Middle frontal gyrus (tissue), 1 donor: ENCODE results near the gene PBX3.

Experiments used
- DNase-seq: peaks from one replicate; pipeline ENCODE4 v3.0.0-alpha.2; 2015; ENCODE audit warnings: low spot score; ENCODE audit errors: extremely low spot score

PBX3 gene

DNA sequence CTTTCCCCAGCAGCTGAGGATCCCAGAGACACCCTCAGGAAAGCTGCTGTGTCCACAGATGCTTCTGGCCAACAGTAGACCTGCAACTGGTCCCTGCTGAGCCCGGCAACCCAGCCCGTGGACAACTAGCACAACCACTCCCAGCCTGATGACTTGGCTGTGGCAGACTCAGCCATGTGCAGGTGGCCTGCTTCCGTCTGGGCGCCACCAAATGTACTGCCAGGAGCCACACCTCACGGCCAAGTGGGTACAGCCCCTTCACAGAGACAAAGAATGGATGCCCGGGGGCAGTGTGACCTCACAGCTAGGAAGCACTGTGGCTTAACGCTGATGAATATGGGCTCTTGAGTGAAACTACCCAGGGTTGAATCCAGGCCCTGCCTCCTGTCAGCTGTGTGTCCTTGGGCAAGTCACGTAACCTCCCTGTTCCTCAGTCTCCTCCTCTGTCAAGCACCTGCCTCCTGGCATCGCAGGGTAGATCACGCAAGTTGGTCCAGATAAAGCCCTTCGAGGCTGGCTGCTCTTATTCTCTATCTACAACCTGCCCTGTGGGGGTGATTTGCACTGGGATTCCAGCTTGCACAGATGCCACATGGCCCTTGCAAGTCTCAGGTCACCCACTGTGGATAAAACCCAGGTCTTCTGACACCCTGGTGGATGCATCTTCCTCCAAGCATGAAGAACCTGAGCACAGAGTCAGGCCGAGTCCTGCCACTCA is 225.0 kb downstream of the PBX3 start:
- no peak for DNase-seq

DNA sequence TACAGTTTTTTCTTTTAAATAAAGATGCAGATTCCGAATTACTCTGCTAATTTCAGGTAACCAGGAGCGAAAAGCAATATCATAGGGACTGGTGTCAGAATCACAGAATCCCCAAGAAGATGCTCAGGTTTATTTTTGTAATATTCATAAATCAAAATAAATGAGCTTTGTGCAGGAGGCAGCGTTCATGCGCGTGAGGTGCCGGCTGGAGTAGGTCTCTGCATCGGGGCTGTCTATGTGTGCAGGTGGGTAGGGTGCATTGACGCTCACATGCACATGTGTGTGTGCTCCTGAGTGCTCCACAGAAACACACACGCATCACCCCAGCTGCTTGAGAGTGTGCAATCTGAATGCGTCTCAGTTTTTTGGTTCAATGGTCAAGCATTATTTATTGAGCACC is 226.4 kb downstream of the PBX3 start:
- no peak for DNase-seq

DNA sequence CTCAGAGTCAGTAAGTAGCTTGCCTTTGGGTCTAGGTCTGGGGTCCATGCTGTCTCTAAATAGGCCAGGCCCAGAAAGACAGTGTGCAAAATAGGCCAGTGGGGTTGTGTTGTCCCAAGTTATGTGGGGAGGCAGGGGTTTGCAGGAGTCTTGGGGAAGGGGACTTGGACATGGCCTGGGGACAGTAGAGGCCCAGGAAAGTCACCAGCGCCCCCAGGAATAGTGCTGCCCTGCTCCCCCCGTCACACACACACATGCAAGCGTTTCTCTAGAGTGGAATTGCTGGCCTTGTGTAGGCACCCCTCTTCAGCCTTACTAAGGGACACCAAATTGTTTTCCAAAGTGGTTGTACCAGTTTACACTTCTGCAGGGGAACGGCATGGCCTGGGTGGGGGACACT is 227.5 kb downstream of the PBX3 start:
- DNase-seq = no peak

DNA sequence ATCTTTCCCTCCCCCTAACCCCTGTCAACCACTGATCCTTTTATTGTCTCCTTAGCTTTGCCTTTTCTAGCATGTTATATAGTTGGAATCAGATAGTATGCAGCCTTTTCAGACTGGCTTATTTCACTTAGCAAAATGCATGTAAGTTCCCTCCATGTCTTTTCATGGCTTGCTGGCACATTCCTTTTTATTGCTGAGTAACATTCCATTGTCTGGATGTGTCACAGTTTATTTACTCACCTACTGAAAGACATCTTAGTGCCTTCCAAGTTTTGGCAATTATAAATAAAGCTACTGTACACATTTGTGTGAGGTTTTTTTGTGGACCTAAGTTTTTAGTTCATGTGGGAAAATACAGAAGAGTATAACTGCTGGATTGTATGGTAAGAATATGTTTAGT is 230.1 kb downstream of the PBX3 start:
- no peak for DNase-seq

DNA sequence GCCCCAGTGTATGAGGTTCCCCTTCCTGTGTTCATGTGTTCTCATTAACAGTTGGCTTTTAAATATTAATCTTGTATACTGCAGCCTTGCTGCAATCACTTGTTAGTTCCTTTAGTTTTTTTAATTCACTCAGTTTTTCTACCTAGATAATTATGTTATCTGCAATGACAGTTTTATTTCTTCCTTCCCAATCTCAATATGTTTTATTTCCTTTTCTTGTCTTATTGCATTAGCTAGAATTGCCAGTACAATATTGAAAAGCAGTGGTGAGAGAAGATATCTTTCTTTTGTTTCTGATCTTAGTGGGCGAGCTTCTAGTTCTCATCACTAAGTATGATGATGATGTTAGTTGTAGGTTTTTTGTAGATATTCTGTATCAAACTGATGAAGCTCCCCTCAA is 232.2 kb downstream of the PBX3 start:
- no peak for DNase-seq

DNA sequence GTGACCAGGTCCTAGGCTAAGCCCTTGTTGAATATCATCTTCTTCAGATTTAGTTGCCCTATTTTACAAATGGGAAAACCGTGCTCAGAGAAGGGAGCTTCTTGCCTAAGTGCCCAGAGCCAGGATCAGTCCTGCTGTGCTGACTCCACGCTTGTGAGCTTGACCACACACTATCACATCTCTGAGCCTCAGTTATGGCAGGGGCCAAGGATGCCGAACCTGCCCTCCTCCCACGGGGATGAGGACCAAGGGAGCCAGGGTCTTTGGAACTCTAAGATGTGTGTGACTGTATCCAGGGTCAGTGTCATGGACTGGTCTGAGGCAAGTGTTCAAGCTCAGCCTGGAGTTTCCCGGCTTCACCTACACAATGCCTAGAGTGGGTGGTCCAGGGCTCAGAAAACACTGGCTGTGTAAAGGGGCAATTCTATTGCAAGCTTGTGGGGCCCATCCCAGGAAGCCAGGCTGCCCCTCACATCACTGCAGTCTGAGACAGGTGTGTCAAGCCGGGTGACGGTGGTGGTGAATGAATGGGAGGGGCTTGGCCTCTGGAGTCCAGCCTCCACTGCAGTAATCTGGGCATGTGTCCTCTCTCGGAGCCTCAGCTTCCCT is 235.7 kb downstream of the PBX3 start:
- DNase-seq = no peak

DNA sequence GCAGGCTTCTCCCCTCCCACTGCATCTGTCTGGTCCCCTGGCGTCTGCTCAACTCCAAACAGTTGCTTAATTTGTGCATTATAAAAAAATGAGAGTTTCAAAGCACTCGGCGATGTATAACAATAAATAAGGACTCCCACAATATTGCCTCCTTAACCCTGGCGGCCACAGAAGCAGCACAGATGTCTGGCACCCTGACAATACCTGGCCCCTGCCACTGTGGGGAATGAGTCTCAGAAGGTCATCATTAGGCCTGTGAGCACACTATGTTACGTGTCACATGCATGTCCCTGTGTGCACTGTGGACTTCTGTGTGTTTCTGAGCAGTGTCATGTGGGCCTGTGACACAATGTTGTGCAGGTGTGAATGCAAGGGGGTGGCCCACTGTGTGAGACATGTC is 236.5 kb downstream of the PBX3 start:
- no peak for DNase-seq

DNA sequence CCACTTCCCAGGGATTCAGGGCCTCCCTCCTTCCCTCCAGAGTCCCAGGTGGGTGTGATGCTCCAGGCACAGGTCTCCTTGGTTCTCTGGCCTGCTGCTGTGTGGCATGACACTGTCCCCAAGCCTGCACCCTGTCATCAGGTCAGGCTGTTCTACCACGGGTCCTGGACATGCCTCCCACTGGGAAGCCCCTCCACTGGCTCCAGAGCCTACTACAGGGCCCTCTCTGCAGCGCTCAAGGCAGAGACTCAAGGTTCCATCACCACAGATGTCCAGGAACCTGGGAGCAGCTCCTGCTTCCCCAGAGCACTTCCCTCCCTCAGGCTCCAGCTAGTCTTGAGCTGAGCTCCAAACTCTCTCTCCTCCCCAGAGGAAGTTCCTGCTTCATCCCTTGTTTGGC is 237.3 kb downstream of the PBX3 start:
- DNase-seq = no peak

DNA sequence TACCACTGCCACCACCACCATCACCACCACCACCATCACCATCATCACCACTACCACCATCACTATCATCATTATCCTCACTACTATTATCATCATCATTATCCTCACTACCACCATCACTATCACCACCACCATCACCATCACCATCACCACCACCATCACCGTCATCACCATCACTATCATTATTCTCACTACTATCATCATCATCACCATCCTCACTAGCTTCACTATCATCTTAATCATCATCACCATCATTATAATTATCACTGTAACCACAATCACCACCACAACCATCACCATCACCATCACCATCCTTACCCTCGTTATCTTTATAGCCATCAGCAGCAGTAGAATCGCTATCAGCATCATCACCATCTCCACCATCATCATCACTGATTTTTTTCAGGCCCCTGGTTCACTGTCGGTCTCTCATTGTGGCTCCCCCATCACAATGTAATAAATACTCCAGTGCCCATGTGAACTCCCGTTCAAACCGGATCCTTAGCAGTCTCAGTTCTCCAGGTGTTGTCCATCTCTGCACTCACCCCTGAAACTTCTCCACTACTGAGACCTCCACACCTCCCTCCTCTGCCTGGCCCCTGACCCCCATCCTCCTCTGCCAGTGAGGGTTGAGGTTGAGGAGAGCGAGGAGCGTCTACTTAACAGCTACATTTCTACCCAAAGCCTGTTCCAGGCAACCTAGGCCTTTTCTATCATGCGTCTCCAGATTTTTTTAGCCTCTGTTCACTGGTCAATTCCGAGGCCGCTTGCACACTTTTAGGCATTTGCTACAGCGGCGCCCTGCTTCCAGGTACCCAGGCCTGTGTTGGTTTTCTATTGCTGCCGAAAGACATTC is 238.2 kb downstream of the PBX3 start:
- no peak for DNase-seq

DNA sequence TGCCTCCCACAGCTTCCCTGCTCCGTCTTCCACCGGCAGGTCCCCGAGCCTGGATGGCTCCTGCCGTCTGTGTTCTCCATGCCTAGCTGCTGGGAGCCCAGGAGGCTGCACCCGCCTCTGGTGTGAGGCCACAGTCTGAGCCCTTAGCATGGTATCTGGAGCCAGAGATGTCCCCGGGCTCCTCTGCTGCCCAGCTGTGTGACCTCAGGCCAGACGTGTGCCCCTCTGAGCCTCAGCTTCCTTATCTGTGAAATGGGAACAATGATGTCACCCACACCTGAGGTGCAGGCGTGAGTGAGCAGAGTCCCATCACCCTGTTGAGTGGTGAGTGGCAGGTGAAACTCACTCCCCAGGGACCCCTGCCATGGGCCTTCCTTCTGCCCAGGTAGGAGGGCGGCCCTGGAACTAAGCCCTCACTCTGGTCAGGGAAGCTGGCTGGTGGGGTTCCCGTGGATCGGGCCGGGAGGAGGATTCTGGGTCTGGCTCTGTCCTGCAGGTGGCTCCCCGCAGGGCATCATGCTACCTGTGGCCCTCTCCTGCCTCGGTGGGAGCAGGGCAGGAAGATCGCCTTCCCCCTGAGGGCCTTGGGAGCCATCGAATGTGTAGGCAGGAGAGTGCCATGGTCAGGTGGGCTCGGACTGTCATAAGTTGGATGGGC is 239.0 kb downstream of the PBX3 start:
- no peak for DNase-seq

DNA sequence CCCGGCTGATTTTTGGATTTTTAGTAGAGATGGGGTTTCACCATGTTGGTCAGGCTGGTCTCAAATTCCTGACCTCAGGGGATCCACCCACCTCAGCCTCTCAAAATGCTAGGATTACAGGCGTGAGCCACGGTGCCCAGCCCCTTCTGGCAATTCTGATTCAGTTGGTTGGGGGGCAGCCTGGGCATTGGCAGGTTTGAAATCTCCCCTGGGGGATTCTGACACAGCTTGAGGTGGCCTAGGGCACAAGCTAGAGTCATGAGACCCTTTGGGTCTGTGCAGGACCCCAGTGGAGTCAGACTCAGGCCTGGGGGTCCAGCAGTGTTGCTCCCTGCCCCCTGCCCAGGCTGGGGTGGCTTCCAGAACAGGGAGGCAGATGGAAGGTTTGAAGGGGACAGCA is 239.8 kb downstream of the PBX3 start:
- DNase-seq = no peak

DNA sequence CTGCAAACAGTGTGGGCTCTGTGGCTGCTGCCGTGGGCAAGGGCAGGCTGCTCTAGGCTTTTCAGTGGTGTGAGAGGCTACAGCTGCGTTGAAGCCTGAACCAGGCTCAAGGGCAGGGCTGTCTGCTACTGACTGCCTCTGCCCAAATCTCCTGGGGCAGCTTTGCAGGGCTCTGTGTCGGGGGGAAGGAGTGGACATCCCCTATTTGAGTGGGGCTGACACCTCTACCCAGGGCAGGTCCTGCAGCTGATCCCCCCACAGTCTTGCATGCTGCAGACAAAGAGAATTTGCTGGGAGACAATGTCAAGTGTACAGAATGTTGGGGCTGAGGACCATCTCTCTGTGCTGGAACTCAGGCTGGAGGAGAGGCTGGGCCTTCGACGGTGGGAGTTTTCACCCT is 240.2 kb downstream of the PBX3 start:
- DNase-seq = no peak

DNA sequence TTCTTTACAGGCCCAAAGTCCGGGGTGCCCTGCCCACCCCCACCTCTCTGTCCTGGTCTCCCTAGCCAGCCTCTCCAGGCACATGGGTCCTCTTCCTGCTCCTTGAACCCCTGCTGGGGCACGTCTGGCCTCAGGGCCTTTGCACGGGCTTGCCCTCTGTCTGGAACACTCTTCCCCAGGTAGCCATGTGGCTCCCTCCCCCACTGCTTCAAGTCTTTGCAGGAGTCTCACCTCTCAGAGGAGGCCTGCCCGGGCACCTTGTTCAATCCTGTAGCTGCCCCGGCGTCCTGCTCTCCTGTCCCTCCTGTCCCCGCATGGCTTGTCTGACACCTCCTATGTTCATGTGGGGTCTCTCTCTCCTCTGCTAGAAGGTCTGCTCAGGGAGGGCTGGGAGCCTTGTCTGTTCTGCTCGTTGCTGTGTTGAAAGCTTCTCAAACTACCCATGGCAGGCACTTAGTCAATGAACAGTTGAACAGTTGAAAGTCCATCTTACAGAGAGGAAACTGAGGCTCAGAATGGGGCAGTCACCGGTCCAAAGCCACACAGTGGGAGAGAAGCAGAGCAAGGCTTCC is 241.4 kb downstream of the PBX3 start:
- DNase-seq = no peak

DNA sequence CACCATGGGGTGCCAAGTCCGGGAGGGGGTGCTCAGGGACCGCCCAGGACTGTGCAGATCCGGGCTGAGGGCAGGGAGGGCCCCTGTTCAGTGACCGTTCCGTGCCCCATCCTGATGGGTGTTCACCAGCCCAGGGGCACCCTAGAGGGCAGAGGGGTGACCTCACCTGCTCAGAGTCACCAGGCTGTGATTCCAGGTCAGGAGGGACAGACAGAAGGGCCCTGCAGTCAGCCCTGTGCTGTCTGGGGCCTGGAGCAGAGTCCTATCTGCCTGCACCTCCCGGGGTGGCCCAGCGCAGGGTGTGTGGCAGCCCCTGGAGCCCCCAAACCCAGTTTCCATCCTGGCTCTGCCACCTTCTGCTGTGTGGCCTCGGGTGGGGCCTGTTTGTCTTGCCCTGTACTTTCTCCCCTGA is 241.9 kb downstream of the PBX3 start:
- no peak for DNase-seq

DNA sequence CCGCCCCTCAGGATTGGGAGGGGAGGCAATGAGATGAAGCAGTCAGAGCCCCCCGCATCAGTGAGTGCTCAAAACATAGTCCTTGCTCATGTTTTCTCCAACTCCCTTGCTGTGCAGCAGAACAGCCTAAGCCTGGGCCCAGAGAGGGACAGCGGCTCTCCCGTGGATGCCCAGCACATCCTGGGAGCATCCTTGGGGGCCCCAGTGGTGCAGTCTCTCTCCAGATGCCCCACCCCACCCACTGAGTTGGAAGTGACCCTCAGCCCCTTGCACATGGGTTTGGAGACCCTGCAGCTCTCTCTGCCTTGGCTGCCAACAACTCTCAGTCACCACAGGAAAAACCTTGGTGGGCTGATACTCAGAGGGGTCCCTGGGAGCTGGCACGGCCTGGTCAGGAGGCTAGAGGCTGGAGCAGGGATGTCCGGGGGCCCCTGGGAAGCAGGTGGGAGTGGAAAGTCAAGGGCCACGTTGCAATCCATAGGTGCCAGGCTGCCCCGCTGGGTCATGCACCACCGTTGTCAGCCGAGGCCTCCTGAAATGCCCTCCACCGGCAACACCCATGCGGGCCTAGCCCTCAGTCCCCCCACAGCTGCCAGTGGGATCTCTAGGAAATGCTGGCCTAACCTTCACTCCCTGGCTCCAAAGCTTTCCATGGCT is 242.5 kb downstream of the PBX3 start:
- no peak for DNase-seq

DNA sequence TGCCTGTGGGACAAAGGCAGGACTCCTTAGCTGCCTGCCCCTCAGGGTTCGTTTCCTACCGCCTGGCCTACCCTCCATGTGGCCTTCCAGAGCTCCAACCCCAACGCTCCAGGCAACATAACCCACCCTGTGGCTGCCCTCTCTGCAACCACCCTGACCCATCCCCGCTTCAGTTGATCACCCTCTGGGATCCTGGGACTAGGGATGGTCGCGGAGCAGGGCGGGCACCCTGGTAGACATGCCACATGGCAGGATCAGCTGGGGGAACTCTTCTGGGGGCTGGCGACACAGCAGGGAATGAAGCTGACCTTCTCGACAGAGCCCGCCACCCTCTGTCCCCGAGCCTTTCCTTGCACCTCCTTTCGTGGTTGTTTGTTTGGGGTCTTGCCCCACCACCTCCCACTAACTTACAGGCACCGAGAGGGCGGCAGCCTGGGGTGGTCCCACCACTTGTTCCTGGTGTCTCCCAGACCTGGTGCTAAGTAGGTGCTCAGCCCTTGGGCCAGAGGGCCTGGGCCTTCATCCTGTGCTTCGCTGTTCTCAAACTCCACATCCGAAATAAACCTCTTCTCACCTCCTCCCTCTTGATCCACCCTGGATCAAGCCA is 243.1 kb downstream of the PBX3 start:
- no peak for DNase-seq

DNA sequence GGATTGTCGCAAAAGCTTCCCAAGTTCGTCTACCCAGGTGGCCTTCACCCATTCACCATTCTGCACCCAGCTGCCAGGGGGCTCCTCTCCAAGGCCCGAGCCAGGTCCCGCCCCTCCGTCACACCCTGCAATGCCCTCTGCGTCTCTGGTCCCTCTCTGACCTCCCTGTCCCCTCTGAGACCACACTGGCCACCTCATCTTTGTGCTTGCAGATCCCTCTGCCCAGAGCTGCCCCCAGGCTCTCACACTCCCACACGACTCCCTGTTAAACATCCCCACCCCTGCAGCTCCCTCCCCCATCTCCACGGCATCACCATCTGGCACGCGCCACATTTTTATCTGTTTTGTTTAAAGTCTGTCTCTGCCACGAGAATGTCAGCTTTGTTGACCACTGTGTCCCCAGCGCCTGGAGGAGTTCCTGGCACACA is 243.6 kb downstream of the PBX3 start:
- no peak for DNase-seq

DNA sequence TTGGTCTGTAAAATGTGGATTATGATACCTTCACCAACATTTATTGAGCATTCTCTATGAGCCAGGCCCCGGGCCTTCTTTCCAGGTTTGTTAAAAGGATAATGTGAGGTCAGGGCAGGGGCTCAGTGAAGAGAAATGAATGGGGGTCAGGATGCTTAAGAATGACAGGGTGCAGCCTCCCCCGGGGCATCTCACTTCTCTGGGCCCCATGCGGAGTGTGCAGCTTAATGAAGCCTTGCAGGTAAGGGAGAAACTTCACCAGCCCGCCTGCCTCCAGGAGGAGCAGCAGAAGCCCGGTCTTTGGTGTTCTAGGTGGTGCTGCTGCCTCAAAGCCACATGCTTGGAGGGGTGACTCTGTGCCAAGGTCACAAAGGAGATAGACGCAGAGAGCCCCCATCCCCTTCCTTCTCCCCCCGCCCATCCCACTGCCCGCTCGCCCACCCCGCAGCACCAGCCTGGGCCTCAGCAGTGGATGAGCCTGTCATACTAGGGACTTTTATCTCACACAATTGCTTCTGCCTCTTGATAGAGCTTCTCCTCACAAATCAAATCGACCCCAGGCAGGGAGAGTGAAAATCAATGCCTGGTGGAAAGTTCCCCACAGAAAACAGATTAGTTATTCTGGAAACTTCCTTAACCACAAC is 244.8 kb downstream of the PBX3 start:
- DNase-seq = no peak

DNA sequence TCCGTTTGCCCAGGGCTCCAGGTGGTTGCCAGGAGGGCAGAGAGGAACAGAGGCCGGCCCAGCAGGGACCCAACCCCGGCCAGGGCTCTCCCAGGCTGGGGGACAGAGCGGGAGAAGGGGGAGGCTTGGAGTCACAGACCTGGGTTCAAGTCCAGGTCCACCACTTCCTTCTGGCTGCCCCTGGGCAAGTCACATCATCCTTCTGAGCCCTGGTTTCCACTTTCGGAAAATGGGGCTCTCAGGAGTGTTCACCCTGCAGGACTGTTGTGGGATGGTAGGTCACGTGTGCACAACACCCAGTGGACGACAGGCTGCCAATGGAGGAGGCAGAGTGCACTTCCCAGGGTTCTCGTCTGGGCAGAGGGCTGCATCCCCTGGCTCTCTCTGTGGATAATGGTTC is 245.4 kb downstream of the PBX3 start:
- DNase-seq = no peak

DNA sequence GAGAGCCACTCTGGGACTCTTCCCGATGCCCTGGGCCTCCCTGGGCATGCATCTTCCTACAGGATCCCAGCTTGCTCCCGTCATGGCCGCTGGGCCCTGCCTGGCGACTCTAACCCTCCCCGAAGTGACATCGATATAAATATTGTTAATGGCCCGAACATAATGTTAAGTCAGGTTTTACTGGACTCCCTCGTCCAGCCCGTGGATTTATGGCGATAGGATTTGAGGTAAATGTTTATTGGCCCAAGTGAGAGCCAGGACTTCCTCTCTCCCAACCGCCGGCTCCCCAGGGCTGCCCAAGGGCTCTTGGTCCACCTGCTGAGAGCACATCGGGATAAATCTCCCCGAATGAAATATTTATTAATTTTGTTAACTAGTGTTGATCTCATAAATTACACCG is 246.3 kb downstream of the PBX3 start:
- DNase-seq = no peak
